ENCODE data around the gene DVL2. TPM values are rescaled to one million over a fixed set of nuclear protein-coding genes. Genes with fewer than 3 reads are reported as not detected.
A peak's percentile ranks its signal among the peaks of the same experiment; 100 is the strongest.

DVL2 gene
- total RNA-seq, 1 experiment from 2014 or later, result 67.3 TPM

- no peak for TF ChIP-seq AR (CRISPR knock-in tag; IDR thresholded peaks at IDR 0.05)
- peak; percentile 59 for TF ChIP-seq SP1 (CRISPR knock-in tag; conservative IDR thresholded peaks at IDR 0.05)
- TF ChIP-seq CTCF (IDR thresholded peaks at IDR 0.05), result peak; percentile 77
- peak; percentile 77; the same call in 1 of the 2 replicates for TF ChIP-seq HMGXB4 (CRISPR knock-in tag; IDR thresholded peaks at IDR 0.05)
- no peak for TF ChIP-seq ZNF416 (CRISPR knock-in tag; IDR thresholded peaks at IDR 0.05)
- TF ChIP-seq ZNF138 (CRISPR knock-in tag; conservative IDR thresholded peaks at IDR 0.05), result no peak
- 0 out of 2 replicates have a peak, but pooled peaks have one; percentile 40 for TF ChIP-seq E2F5 (CRISPR knock-in tag; IDR thresholded peaks at IDR 0.05)
These were observed 46.3 kb upstream of the DVL2 start (continued) for GRCh38 chr17:7280519-7281073.

GRCh38 chr17:7279448-7279847 is 45.1 kb upstream of the DVL2 start:
- peaks cover 21% of the 10 kb centered on the region for H3K27me3 Mint-ChIP-seq (ENCODE audit: low read depth)
- H3K36me3 Mint-ChIP-seq, result no peaks in the 10 kb centered on the region
- ChIA-PET CTCF (interaction anchor here (0.7 to 3.4 kb wide), 9 partner anchors 12 to 408 kb away, joined by 3 to 61 read pairs (median 6); partner anchors contain the start of genes NEURL4 and TP53), POLR2A (interaction anchor here (0.7 to 1.9 kb wide), 3 partner anchors 17 to 57 kb away, joined by 4 to 6 read pairs (median 4); partner anchors contain the start of gene CLDN7)
- no peak overlapping the region for H3K4me3 Mint-ChIP-seq
- DNase-seq (ENCODE audit: low spot score), result no peak
- peaks cover 20% of the 10 kb centered on the region for H3K4me1 Mint-ChIP-seq
- no peaks in the 10 kb centered on the region for H3K9me3 Mint-ChIP-seq
- ATAC-seq, result no peak
- no peak for TF ChIP-seq NFYB (CRISPR knock-in tag; conservative IDR thresholded peaks at IDR 0.05; ENCODE audit: low read depth)
- no peak for TF ChIP-seq USF1 (CRISPR knock-in tag; IDR thresholded peaks at IDR 0.05)
- TF ChIP-seq KAT7 (CRISPR knock-in tag; IDR thresholded peaks at IDR 0.05; ENCODE audit: borderline replicate concordance), result no peak
- TF ChIP-seq TCF7 (CRISPR knock-in tag; IDR thresholded peaks at IDR 0.05; ENCODE audit: low read depth), result no peak
- TF ChIP-seq ZNF138 (CRISPR knock-in tag; conservative IDR thresholded peaks at IDR 0.05), result no peak
- no peak for TF ChIP-seq AFF4 (CRISPR knock-in tag; IDR thresholded peaks at IDR 0.05; ENCODE audit: borderline replicate concordance)
- no peak overlapping the region for H3K27ac Mint-ChIP-seq
